Neural cell (in vitro differentiated cells): Measurements from ENCODE around the gene TFAP2C.

Experiments
- EP300 ChIP-seq: fragments of 450-650 bp; conservative IDR thresholded peaks from 2 replicates; pipeline ENCODE4 v1.6.1; 2014; ENCODE audit warnings: antibody characterized with exemption, mild to moderate bottlenecking, moderate library complexity; ENCODE audit not compliant: poor library complexity, severe bottlenecking
- EZH2 ChIP-seq: fragments of 200-600, 300-800 bp; shearing (Covaris generic), sonication (generic); IDR thresholded peaks from 2 replicates; pipeline ENCODE4 v1.6.1; 2014; ENCODE audit warnings: antibody characterized with exemption, low read length, borderline replicate concordance, mild to moderate bottlenecking; ENCODE audit not compliant: insufficient read depth, poor library complexity, severe bottlenecking
- MXI1 ChIP-seq: fragments of 450-650 bp; conservative IDR thresholded peaks from 2 replicates; pipeline ENCODE4 v1.6.1; 2014; ENCODE audit warnings: antibody characterized with exemption, mild to moderate bottlenecking; ENCODE audit not compliant: poor library complexity, severe bottlenecking
- POLR2AphosphoS5 ChIP-seq: IDR thresholded peaks from 2 replicates; pipeline ENCODE4 v1.6.1; 2012
- SMC3 ChIP-seq: fragments of 450-650 bp; conservative IDR thresholded peaks from 2 replicates; pipeline ENCODE4 v1.6.1; 2014; ENCODE audit warnings: antibody characterized with exemption, mild to moderate bottlenecking, moderate library complexity; ENCODE audit not compliant: poor library complexity
- TAF1 ChIP-seq: IDR thresholded peaks from 2 replicates; pipeline ENCODE4 v1.6.1; 2012; ENCODE audit warnings: low read depth
- TF ChIP-seq, protein P1 (sequence below): fragments of 450-650 bp; IDR thresholded peaks from 2 replicates; pipeline ENCODE4 v1.5.1; 2014; ENCODE audit warnings: antibody characterized with exemption, mild to moderate bottlenecking, moderate library complexity; ENCODE audit not compliant: poor library complexity, severe bottlenecking
- TF ChIP-seq, protein P2 (sequence below): IDR thresholded peaks from 2 replicates; pipeline ENCODE4 v1.6.1; 2012; ENCODE audit warnings: borderline replicate concordance

DNA sequence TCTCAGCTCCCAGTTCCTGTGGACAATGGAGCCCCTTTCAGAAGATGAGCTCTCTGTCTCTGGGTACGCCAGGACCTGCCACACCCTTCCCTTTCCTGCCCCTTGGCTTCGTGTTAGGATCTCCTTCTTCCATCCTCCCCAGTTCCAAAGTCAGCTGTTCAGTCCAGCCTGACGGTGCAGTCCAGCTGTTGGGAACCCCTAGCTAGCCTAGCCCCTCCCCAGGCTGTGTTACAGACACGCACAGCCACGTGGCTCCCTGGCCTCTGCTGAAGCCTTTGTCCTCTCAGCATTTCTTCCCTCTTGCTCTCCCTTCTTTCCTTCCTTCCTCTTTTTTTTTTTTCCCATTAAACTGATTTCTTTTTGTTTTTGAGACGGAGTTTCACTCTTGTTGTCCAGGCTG lies 12.4 kb upstream of the TFAP2C start:
- no peak for TF ChIP-seq EZH2
- TF ChIP-seq, protein P1, sequence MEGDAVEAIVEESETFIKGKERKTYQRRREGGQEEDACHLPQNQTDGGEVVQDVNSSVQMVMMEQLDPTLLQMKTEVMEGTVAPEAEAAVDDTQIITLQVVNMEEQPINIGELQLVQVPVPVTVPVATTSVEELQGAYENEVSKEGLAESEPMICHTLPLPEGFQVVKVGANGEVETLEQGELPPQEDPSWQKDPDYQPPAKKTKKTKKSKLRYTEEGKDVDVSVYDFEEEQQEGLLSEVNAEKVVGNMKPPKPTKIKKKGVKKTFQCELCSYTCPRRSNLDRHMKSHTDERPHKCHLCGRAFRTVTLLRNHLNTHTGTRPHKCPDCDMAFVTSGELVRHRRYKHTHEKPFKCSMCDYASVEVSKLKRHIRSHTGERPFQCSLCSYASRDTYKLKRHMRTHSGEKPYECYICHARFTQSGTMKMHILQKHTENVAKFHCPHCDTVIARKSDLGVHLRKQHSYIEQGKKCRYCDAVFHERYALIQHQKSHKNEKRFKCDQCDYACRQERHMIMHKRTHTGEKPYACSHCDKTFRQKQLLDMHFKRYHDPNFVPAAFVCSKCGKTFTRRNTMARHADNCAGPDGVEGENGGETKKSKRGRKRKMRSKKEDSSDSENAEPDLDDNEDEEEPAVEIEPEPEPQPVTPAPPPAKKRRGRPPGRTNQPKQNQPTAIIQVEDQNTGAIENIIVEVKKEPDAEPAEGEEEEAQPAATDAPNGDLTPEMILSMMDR: no peak
- no peak for TF ChIP-seq EP300
- TF ChIP-seq TAF1: no peak
- no peak for TF ChIP-seq MXI1
- no peak for TF ChIP-seq POLR2AphosphoS5
- TF ChIP-seq, protein P2, sequence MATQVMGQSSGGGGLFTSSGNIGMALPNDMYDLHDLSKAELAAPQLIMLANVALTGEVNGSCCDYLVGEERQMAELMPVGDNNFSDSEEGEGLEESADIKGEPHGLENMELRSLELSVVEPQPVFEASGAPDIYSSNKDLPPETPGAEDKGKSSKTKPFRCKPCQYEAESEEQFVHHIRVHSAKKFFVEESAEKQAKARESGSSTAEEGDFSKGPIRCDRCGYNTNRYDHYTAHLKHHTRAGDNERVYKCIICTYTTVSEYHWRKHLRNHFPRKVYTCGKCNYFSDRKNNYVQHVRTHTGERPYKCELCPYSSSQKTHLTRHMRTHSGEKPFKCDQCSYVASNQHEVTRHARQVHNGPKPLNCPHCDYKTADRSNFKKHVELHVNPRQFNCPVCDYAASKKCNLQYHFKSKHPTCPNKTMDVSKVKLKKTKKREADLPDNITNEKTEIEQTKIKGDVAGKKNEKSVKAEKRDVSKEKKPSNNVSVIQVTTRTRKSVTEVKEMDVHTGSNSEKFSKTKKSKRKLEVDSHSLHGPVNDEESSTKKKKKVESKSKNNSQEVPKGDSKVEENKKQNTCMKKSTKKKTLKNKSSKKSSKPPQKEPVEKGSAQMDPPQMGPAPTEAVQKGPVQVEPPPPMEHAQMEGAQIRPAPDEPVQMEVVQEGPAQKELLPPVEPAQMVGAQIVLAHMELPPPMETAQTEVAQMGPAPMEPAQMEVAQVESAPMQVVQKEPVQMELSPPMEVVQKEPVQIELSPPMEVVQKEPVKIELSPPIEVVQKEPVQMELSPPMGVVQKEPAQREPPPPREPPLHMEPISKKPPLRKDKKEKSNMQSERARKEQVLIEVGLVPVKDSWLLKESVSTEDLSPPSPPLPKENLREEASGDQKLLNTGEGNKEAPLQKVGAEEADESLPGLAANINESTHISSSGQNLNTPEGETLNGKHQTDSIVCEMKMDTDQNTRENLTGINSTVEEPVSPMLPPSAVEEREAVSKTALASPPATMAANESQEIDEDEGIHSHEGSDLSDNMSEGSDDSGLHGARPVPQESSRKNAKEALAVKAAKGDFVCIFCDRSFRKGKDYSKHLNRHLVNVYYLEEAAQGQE: no peak
- no peak for TF ChIP-seq SMC3
